HG03520 (cell line): ENCODE data around the gene SMIM23.

ENCODE experiments used
- ATAC-seq: cut with Tn5 transposase; IDR thresholded peaks from one replicate; pipeline ENCODE4 v1.9.1; 2021; ENCODE audit warnings: mild to moderate bottlenecking, moderate library complexity; ENCODE audit not compliant: unreplicated experiment

The SMIM23 gene

GRCh38 chr5:171785517-171785916, at the start of gene SMIM23:
TSS of gene SMIM23 (plus strand) at chr5:171785817. CDS start at chr5:171785872, 55 bp downstream.
- no peak for ATAC-seq

- ATAC-seq = no peak
These were observed 48.4 kb upstream of the SMIM23 start for GRCh38 chr5:171736976-171737891.

GRCh38 chr5:171738501-171738900, 47.1 kb upstream of the SMIM23 start:
- no peak for ATAC-seq

GRCh38 chr5:171739271-171739670, 46.3 kb upstream of the SMIM23 start:
- no peak for ATAC-seq

- ATAC-seq = no peak
These were observed 42.1 kb upstream of the SMIM23 start for GRCh38 chr5:171743436-171744076.

- no peak for ATAC-seq
These were observed 41.4 kb upstream of the SMIM23 start for GRCh38 chr5:171744264-171744663.

- ATAC-seq = no peak
These were observed 40.7 kb upstream of the SMIM23 start for GRCh38 chr5:171744882-171745281.

- ATAC-seq = no peak
These were observed 40.0 kb upstream of the SMIM23 start for GRCh38 chr5:171745602-171746001.

- ATAC-seq = no peak
These were observed 38.4 kb upstream of the SMIM23 start for GRCh38 chr5:171747061-171747859.

GRCh38 chr5:171748720-171749119, 36.9 kb upstream of the SMIM23 start:
- no peak for ATAC-seq

GRCh38 chr5:171749365-171749764, 36.3 kb upstream of the SMIM23 start:
- no peak for ATAC-seq

- no peak for ATAC-seq
These were observed 35.3 kb upstream of the SMIM23 start for GRCh38 chr5:171750311-171750788.

GRCh38 chr5:171755354-171755821, 30.2 kb upstream of the SMIM23 start:
- no peak for ATAC-seq

GRCh38 chr5:171757853-171758535, 27.6 kb upstream of the SMIM23 start:
- no peak for ATAC-seq

- ATAC-seq = no peak
These were observed 25.8 kb upstream of the SMIM23 start for GRCh38 chr5:171759777-171760176.

- no peak for ATAC-seq
These were observed 23.5 kb upstream of the SMIM23 start for GRCh38 chr5:171762021-171762608.

GRCh38 chr5:171762903-171763302, 22.7 kb upstream of the SMIM23 start:
- ATAC-seq = no peak

GRCh38 chr5:171764265-171764664, 21.4 kb upstream of the SMIM23 start:
- ATAC-seq = no peak

- no peak for ATAC-seq
These were observed 18.7 kb upstream of the SMIM23 start for GRCh38 chr5:171766875-171767274.

GRCh38 chr5:171770153-171770552, 15.5 kb upstream of the SMIM23 start:
- no peak for ATAC-seq
